Breast epithelium (tissue), 3 donors: ENCODE measurements around the gene C16orf87.

Experiments
- POLR2A ChIP-seq: fragments of 450-650 bp; IDR thresholded peaks from one replicate; pipeline ENCODE4 v1.6.1; 2016; ENCODE audit warnings: antibody characterized with exemption, mild to moderate bottlenecking, moderate library complexity
- POLR2AphosphoS5 ChIP-seq, 3 donors: sonication (generic); formaldehyde crosslinking; IDR thresholded peaks; one replicate each; pipeline ENCODE4 v1.6.1; 2017; ENCODE audit warnings: antibody characterized with exemption in 3 of 3
- TF ChIP-seq, protein P1 (sequence below), 3 donors: fragments of 450-650 bp; IDR thresholded peaks; one replicate each; pipeline ENCODE4 v1.5.1; 2016 to 2017; ENCODE audit warnings: antibody characterized with exemption in 3 of 3, mild to moderate bottlenecking in 3 of 3, moderate library complexity in 3 of 3

DNA sequence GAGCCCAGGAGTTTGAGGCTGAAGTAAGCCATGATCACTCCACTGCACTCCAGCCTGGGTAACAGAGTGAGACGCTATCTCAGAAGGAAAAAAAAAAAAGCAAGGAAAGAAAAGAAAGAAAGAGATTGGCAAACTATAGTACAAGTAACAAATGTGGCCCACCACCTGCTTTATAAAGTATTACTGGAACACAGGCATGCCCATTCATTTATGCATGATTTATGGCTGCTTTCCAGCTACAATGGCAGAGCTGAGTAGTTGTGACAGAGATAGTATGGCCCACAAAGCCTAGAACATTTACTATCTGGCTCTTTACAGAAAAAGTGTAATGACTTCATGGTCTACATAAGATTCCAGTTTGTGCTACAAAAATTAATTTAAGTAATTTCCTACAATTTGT is 23.6 kb downstream of the C16orf87 start:
- TF ChIP-seq POLR2AphosphoS5 (IDR thresholded peaks at IDR 0.05) (no peak), POLR2A (no peak)
- TF ChIP-seq, protein P1, sequence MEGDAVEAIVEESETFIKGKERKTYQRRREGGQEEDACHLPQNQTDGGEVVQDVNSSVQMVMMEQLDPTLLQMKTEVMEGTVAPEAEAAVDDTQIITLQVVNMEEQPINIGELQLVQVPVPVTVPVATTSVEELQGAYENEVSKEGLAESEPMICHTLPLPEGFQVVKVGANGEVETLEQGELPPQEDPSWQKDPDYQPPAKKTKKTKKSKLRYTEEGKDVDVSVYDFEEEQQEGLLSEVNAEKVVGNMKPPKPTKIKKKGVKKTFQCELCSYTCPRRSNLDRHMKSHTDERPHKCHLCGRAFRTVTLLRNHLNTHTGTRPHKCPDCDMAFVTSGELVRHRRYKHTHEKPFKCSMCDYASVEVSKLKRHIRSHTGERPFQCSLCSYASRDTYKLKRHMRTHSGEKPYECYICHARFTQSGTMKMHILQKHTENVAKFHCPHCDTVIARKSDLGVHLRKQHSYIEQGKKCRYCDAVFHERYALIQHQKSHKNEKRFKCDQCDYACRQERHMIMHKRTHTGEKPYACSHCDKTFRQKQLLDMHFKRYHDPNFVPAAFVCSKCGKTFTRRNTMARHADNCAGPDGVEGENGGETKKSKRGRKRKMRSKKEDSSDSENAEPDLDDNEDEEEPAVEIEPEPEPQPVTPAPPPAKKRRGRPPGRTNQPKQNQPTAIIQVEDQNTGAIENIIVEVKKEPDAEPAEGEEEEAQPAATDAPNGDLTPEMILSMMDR (IDR thresholded peaks at IDR 0.05), result no peak
